Measurements from ENCODE around the gene DENND2C.
A peak's percentile ranks its signal among the peaks of the same experiment; 100 is the strongest.

The DENND2C gene

DNA sequence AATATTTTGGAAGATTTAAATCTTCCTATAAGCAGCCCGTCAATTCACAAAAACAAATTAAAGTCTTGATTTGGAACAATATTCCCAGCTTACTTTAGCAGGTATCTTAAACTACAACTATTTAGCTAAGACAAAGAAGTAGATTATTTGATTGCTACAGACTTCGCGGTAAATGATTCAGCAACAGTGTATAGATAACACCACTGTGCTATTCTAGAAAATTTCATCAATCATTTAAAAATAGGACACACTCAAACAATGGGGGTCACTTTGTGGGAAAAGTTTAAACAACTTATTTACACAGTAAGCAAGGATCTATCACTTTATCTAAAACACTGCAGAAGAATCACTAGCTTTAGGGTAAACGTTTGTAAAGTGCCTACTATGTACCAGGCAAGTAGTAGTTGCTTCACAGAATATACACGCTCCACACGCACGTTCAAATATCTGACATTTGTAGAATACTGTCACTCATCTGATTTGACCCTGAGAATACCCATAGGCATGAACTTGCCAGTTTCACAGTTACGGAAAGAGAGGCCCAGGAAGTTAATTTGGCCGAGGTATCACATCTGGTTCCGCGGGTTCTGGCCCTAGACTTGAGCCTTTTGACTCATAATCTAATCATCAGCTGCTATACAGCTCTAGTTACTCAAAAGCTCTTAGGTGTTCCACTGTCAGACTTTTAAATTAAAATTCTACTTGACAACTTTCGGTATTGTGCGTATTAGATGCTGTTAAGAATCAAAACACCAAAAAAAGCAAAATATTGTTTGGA, 876 bp downstream of the DENND2C start:
- peak overlapping the region; percentile 79 for H3K4me3 ChIP-seq (ENCODE audit: low read depth, low read length)
- DNase-seq (ENCODE audit: low read depth): peak; percentile 7
- TF ChIP-seq, protein P1, sequence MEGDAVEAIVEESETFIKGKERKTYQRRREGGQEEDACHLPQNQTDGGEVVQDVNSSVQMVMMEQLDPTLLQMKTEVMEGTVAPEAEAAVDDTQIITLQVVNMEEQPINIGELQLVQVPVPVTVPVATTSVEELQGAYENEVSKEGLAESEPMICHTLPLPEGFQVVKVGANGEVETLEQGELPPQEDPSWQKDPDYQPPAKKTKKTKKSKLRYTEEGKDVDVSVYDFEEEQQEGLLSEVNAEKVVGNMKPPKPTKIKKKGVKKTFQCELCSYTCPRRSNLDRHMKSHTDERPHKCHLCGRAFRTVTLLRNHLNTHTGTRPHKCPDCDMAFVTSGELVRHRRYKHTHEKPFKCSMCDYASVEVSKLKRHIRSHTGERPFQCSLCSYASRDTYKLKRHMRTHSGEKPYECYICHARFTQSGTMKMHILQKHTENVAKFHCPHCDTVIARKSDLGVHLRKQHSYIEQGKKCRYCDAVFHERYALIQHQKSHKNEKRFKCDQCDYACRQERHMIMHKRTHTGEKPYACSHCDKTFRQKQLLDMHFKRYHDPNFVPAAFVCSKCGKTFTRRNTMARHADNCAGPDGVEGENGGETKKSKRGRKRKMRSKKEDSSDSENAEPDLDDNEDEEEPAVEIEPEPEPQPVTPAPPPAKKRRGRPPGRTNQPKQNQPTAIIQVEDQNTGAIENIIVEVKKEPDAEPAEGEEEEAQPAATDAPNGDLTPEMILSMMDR (conservative IDR thresholded peaks at IDR 0.05; ENCODE audit: low read depth, low read length): no peak

DNA sequence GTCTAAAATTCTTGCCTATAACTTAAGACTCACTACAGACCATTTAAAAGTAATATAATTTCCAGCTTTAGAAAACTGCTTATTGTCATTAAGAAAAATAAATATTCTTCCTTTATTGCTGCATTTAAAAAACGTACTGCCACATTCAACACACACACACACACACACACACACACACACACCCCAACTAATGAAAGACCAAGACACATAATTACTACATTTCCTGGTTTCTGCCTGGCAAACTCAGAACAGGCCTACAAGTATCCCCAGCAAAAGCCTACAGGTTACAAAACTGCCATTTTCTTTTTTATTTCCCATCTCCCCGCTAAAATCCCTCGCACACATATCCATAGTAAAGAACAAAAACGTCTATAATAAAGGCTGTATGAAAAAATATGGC, 1.5 kb downstream of the DENND2C start:
- no peak overlapping the region for H3K4me3 ChIP-seq (ENCODE audit: low read depth, low read length)

DNA sequence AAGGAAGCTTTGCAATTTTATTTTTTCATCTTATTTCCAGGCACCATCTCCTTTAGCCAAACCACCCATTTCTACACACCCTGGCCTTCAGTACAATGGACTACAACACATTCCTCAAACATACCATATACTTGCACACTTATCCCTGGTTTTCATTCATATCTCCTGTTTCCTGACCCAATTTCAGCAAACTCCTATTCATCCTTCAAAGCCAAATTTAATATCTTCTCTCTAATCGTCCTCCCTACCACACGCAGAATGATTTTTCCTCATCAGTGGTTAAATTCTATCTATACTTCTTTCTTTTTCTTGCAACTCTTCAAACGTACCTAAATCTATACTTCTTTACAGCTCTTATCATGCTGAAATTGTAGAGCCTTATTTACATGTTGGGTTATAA, 2.9 kb downstream of the DENND2C start:
- no peak for DNase-seq (ENCODE audit: low read depth)
- TF ChIP-seq, protein P1 (conservative IDR thresholded peaks at IDR 0.05; ENCODE audit: low read depth, low read length): no peak
- no peak overlapping the region for H3K4me3 ChIP-seq (ENCODE audit: low read depth, low read length)

More for the DNA sequence above, 1.5 kb downstream of the DENND2C start:
- TF ChIP-seq, protein P1 (conservative IDR thresholded peaks at IDR 0.05; ENCODE audit: low read depth, low read length): no peak
- DNase-seq (ENCODE audit: low read depth): no peak

DNA sequence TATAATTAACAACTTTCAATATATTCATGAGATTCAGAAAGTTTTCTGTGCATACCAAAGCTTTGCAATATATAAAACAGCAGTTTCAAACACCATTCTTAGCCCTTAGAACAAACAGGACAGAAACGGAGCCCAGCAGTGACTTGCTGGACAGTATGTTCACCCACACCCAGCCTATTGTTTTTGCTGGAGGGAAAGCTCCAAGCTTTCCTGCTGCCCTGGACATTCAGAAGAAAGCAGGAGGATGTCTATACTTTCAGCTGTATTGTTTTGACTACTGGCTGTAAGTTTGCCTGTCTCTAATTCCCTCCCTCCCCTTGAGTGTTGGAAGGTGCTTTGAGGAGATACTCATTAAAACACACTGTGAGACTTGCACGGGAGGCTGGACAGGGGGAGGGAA, 9.6 kb downstream of the DENND2C start:
- no peak overlapping the region for H3K4me3 ChIP-seq (ENCODE audit: low read depth, low read length)
- TF ChIP-seq, protein P1 (conservative IDR thresholded peaks at IDR 0.05; ENCODE audit: low read depth, low read length): no peak

DNA sequence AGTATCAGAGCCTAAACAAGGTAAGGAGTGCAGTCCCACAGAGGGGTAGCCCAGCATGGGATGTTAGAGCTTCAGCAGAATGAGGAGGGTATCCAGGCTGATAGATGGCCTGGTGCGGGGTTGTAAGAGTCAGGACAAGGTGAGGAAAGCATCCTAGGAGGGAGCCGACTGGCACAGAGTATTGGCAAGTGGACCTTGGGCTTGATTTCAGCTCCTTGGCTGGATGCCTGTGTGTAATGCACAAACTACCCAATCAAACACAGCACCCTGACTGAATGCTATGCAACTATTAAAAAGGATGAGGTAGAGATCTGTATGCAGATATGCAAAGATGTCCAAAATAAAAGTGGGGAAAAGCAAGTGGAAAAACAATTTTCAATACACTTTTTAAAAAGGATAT, 18.0 kb downstream of the DENND2C start:
- TF ChIP-seq, protein P1 (conservative IDR thresholded peaks at IDR 0.05; ENCODE audit: low read depth, low read length): no peak
- H3K4me3 ChIP-seq (ENCODE audit: low read depth, low read length): no peak overlapping the region
- DNase-seq (ENCODE audit: low read depth): no peak

More for the DNA sequence above, 9.6 kb downstream of the DENND2C start:
- DNase-seq (ENCODE audit: low read depth): no peak

DNA sequence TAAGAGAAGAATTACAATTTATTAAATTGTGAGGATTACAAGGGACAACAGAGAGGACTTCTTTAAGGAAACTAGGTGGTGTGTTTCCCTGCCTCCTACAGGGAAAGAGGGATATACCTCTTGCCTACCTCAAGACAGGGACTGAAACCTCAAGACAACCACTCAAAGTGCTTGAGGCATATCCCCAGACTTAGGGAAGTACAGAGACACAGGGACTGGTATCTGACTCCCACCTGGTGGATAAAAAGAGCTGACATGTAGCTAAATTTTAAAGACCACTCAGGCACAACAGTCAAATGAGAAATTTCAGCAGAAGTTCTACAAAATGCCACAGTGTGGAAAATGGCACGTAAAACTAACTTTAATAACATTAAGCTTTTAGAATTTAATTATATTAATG, 21.3 kb downstream of the DENND2C start:
- no peak for DNase-seq (ENCODE audit: low read depth)
- TF ChIP-seq, protein P1 (conservative IDR thresholded peaks at IDR 0.05; ENCODE audit: low read depth, low read length): no peak

DNA sequence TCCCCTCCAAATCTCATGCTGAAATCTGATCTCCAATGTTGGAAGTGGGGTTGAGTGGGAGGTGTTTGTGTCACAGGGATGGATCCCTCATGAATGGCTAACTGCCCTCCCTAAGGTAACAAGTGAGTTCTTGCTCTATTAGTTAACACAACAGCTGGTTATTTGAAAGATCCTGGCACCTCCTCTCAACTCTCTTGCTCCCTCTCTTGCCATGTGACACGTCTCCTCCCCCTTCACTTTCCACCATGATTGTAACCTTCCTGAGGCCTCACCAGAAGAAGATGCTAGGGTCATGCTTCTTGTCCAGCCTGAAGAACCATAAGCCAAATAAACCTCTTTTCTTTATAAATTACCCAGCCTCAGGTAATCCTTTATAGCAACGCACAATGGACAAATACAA, 28.5 kb downstream of the DENND2C start:
- no peak for DNase-seq (ENCODE audit: low read depth)
- H3K4me3 ChIP-seq (ENCODE audit: low read depth, low read length): no peak overlapping the region
- TF ChIP-seq, protein P1 (conservative IDR thresholded peaks at IDR 0.05; ENCODE audit: low read depth, low read length): no peak

More for the DNA sequence above, 21.3 kb downstream of the DENND2C start:
- H3K4me3 ChIP-seq (ENCODE audit: low read depth, low read length): no peak overlapping the region
